HCT116 (cell line): ENCODE results near the gene IL3. TPM values are rescaled to one million over a fixed set of nuclear protein-coding genes. Genes with fewer than 3 reads are reported as not detected.

Experiments
- ATAC-seq: fragments of 200-7000 bp; cut with Tn5 transposase; 2 replicates; pipeline ENCODE4 v1.9.1; 2020; ENCODE audit warnings: mild to moderate bottlenecking, moderate library complexity
- BruUV-seq: library from RNA; stranded (reverse); fragments of 400-500 nt; replicated peaks from 2 replicates; lab custom pipeline; 2021; lab: Mats Ljungman, UMichigan
- CTCF ChIA-PET: fragments of 300-600 bp; sonication (Branson Sonifier 250); formaldehyde crosslinking; loops from one replicate; lab custom pipeline; 2021; ENCODE audit warnings: antibody characterized with exemption; lab: Charles Lee
- POLR2A ChIA-PET: fragments of 300-600, 350-600 bp; sonication (Branson Sonifier 250); formaldehyde crosslinking; loops from one replicate; lab custom pipeline; 2021; ENCODE audit warnings: antibody characterized with exemption; lab: Charles Lee
- RAD21 ChIA-PET, 2 experiments: fragments of 300-600 bp; sonication (Branson Sonifier 250); formaldehyde crosslinking; loops; one replicate each; lab custom pipeline; 2023; ENCODE audit warnings: low total read pairs in 2 of 2; ENCODE audit not compliant: uncharacterized antibody in 2 of 2, unreplicated experiment in 2 of 2, low non-redundant PET in 1 of 2; lab: Charles Lee
- DNase-seq: peaks from one replicate; pipeline ENCODE4 v3.0.0-alpha.2; 2010; ENCODE audit warnings: low read depth, low spot score
- H2AFZ ChIP-seq: fragments of 200-600 bp; shearing (Covaris generic), sonication (generic); 2 replicates; pipeline ENCODE4 v1.6.1; 2017; ENCODE audit warnings: low read depth, mixed run types, mixed read lengths, antibody characterized with exemption, low read length; ENCODE audit not compliant: poor library complexity, severe bottlenecking
- H3K27ac ChIP-seq: 2 replicates; pipeline ENCODE4 v1.5.1; 2012; ENCODE audit warnings: low read depth, low read length
- H3K27me3 ChIP-seq: fragments of 200-600 bp; sonication (generic); 2 replicates; pipeline ENCODE4 v1.6.1; 2016; ENCODE audit warnings: mixed run types, low read length, mixed read lengths; ENCODE audit not compliant: insufficient read depth
- H3K36me3 ChIP-seq, 2 experiments: fragments of 200-500 bp in 1 of 2; fragments of 200-600 bp in 1 of 2; sonication (Bioruptor generic) in 1 of 2; sonication (generic) in 1 of 2; 2 replicates each; pipeline versions ENCODE4 v1.5.1 to v1.6.1; 2014 to 2016; ENCODE audit warnings: low read length in 2 of 2, inconsistent platforms in 1 of 2, mixed read lengths in 1 of 2, mixed run types in 1 of 2; ENCODE audit not compliant: insufficient read depth in 2 of 2, control insufficient read depth in 1 of 2
- H3K4me1 ChIP-seq, 2 experiments: fragments of 200-600 bp in 1 of 2; sonication (generic) in 1 of 2; 2 replicates each; pipeline versions ENCODE4 v1.5.1 to v1.6.1; 2012 to 2017; ENCODE audit warnings: low read length in 2 of 2, inconsistent platforms in 1 of 2, mild to moderate bottlenecking in 1 of 2, mixed read lengths in 1 of 2, mixed run types in 1 of 2, moderate library complexity in 1 of 2; ENCODE audit not compliant: insufficient read depth in 2 of 2, control insufficient read depth in 1 of 2
- H3K4me2 ChIP-seq: fragments of 200-600 bp; sonication (generic); 2 replicates; pipeline ENCODE4 v1.6.1; 2017; ENCODE audit warnings: mixed run types, low read length, mixed read lengths
- H3K4me3 ChIP-seq, 2 experiments: fragments of 200-600 bp in 1 of 2; sonication (generic) in 1 of 2; replicated peaks in 1 of 2; 2 replicates each; pipeline ENCODE4 v1.5.1; 2011 to 2016; ENCODE audit warnings: low read length in 2 of 2, control low read depth in 1 of 2, low read depth in 1 of 2, mild to moderate bottlenecking in 1 of 2, mixed read lengths in 1 of 2, mixed run types in 1 of 2
- H3K79me2 ChIP-seq: fragments of 200-600 bp; sonication (generic); 2 replicates; pipeline ENCODE4 v1.6.1; 2017; ENCODE audit warnings: mild to moderate bottlenecking, mixed run types, low read length, moderate library complexity, mixed read lengths; ENCODE audit not compliant: insufficient read depth
- H3K9ac ChIP-seq: fragments of 200-600 bp; sonication (generic); 2 replicates; pipeline ENCODE4 v1.6.1; 2016; ENCODE audit warnings: low read length, mixed read lengths
- H3K9me2 ChIP-seq: fragments of 200-600 bp; sonication (generic), shearing (Covaris generic); 2 replicates; pipeline ENCODE4 v1.6.1; 2017; ENCODE audit warnings: mixed run types, mild to moderate bottlenecking, moderate library complexity; ENCODE audit not compliant: insufficient read depth
- H3K9me3 ChIP-seq, 2 experiments: fragments of 200-500 bp in 1 of 2; fragments of 200-600 bp in 1 of 2; sonication (Bioruptor generic) in 1 of 2; sonication (generic) in 1 of 2; 2 replicates each; pipeline ENCODE4 v1.6.1; 2014 to 2017; ENCODE audit warnings: low read length in 2 of 2, mixed read lengths in 2 of 2, inconsistent platforms in 1 of 2, low read depth in 1 of 2, mild to moderate bottlenecking in 1 of 2, mixed run types in 1 of 2, moderate library complexity in 1 of 2; ENCODE audit not compliant: control insufficient read depth in 1 of 2, insufficient read depth in 1 of 2
- H4K20me1 ChIP-seq: fragments of 200-600 bp; sonication (generic), shearing (Covaris generic); 2 replicates; pipeline ENCODE4 v1.6.1; 2017; ENCODE audit warnings: mixed run types, mild to moderate bottlenecking, moderate library complexity; ENCODE audit not compliant: insufficient read depth
- ATF3 ChIP-seq: IDR thresholded peaks from 2 replicates; pipeline ENCODE4 v1.6.1; 2012
- CBX3 ChIP-seq: IDR thresholded peaks from 2 replicates; pipeline ENCODE4 v1.6.1; 2012; ENCODE audit warnings: low read depth
- CEBPB ChIP-seq: IDR thresholded peaks from 2 replicates; pipeline ENCODE4 v1.6.1; 2012; ENCODE audit warnings: low read depth
- EGR1 ChIP-seq: IDR thresholded peaks from 2 replicates; pipeline ENCODE4 v1.6.1; 2012; ENCODE audit warnings: low read depth
- ELF1 ChIP-seq: IDR thresholded peaks from 2 replicates; pipeline ENCODE4 v1.6.1; 2012; ENCODE audit warnings: low read depth, borderline replicate concordance
- EZH2 ChIP-seq: fragments of 200-600 bp; sonication (generic); IDR thresholded peaks from 2 replicates; pipeline ENCODE4 v1.6.1; 2017; ENCODE audit warnings: antibody characterized with exemption, mixed run types
- EZH2phosphoT487 ChIP-seq: fragments of 200-600 bp; IDR thresholded peaks from 2 replicates; pipeline ENCODE4 v1.6.1; 2018; ENCODE audit warnings: antibody characterized with exemption, borderline replicate concordance
- FOSL1 ChIP-seq: IDR thresholded peaks from 2 replicates; pipeline ENCODE4 v1.6.1; 2012; ENCODE audit warnings: low read depth
- POLR2A ChIP-seq: IDR thresholded peaks from 2 replicates; pipeline ENCODE4 v1.7.0; 2011; ENCODE audit warnings: borderline replicate concordance; ENCODE audit not compliant: insufficient read depth, insufficient read length; ENCODE audit errors: extremely low read depth
- RAD21 ChIP-seq: IDR thresholded peaks from 2 replicates; pipeline ENCODE4 v1.6.1; 2012; ENCODE audit warnings: low read depth, mild to moderate bottlenecking
- YY1 ChIP-seq: IDR thresholded peaks from 2 replicates; pipeline ENCODE4 v1.6.1; 2011; ENCODE audit warnings: low read length, low read depth, moderate library complexity, mild to moderate bottlenecking; ENCODE audit not compliant: insufficient replicate concordance; ENCODE audit errors: extremely low read depth
- ZFX ChIP-seq: fragments of 450-650 bp; IDR thresholded peaks from 2 replicates; pipeline ENCODE4 v1.6.1; 2017
- intact Hi-C: fragments of 100-400 bp; cut with micrococcal nuclease; formaldehyde crosslinking; loops from 2 replicates; pipeline ENCODE4 v1.10.0; 2022
- total RNA-seq: library from RNA; stranded (reverse); gene quantifications from one replicate; pipeline ENCODE4 v1.2.1, GENCODE V29; 2021; ENCODE audit not compliant: unreplicated experiment
- TF ChIP-seq, protein P1 (sequence below): IDR thresholded peaks from 2 replicates; pipeline ENCODE4 v1.6.1; 2012; ENCODE audit warnings: low read depth

Gene IL3
- total RNA-seq, 1 experiment from 2014 or later = not detected

DNA sequence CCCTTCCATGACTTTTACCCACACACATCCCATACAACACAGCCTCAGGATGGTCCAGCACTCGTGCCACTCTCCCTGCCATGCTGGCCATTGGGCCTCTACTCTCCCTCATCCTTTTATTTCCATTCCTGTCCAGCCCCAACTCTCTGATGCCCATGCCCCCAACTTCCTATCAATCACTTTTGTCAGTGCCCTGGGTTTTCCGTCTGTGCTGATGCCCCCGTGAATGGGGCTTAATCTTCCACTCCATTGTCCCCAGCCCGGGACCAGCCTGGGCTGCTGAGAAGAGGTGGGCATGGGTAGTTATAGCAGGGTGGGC, 36.4 kb upstream of the IL3 start:
- Histone ChIP-seq H3K4me2 (no peak overlapping the region), H3K27me3 (0 out of 2 replicates have a peak, but pooled peaks cover 4% of the 10 kb centered on the region), H3K9ac (no peak overlapping the region), H3K79me2 (no peaks in the 10 kb centered on the region), H3K36me3 (no peaks in the 10 kb centered on the region), H3K9me2 (no peaks in the 10 kb centered on the region), H3K9me3 (no peaks in the 10 kb centered on the region), H3K27ac (no peak overlapping the region), H2AFZ (no peak overlapping the region), H3K4me3 (no peak overlapping the region), H4K20me1 (no peaks in the 10 kb centered on the region), H3K4me1 (no peaks in the 10 kb centered on the region)
- no peak for DNase-seq
- BruUV-seq = no TSS peak
- intact Hi-C loops = no loop called here
- TF ChIP-seq POLR2A (no peak), CEBPB (no peak), RAD21 (no peak), FOSL1 (no peak), EZH2phosphoT487 (no peak), EGR1 (no peak), YY1 (no peak), ZFX (no peak), EZH2 (no peak), ELF1 (no peak), CBX3 (no peak), ATF3 (no peak)
- TF ChIP-seq, protein P1, sequence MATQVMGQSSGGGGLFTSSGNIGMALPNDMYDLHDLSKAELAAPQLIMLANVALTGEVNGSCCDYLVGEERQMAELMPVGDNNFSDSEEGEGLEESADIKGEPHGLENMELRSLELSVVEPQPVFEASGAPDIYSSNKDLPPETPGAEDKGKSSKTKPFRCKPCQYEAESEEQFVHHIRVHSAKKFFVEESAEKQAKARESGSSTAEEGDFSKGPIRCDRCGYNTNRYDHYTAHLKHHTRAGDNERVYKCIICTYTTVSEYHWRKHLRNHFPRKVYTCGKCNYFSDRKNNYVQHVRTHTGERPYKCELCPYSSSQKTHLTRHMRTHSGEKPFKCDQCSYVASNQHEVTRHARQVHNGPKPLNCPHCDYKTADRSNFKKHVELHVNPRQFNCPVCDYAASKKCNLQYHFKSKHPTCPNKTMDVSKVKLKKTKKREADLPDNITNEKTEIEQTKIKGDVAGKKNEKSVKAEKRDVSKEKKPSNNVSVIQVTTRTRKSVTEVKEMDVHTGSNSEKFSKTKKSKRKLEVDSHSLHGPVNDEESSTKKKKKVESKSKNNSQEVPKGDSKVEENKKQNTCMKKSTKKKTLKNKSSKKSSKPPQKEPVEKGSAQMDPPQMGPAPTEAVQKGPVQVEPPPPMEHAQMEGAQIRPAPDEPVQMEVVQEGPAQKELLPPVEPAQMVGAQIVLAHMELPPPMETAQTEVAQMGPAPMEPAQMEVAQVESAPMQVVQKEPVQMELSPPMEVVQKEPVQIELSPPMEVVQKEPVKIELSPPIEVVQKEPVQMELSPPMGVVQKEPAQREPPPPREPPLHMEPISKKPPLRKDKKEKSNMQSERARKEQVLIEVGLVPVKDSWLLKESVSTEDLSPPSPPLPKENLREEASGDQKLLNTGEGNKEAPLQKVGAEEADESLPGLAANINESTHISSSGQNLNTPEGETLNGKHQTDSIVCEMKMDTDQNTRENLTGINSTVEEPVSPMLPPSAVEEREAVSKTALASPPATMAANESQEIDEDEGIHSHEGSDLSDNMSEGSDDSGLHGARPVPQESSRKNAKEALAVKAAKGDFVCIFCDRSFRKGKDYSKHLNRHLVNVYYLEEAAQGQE = no peak
- RAD21 ChIA-PET = no interaction called here
- POLR2A ChIA-PET = no interaction called here
- ATAC-seq = no peak
- CTCF ChIA-PET = no interaction called here
